Measurements from ENCODE around the gene MAP6.
"Not testable (repeated sequence)": the region's sequence is repeated elsewhere in the genome, so short reads cannot be mapped to it uniquely, and the experiment has no call there.

MAP6 gene

GRCh38 chr11:75588051-75588481, 80.8 kb downstream of the MAP6 start:
- DNase-seq = no peak

DNA sequence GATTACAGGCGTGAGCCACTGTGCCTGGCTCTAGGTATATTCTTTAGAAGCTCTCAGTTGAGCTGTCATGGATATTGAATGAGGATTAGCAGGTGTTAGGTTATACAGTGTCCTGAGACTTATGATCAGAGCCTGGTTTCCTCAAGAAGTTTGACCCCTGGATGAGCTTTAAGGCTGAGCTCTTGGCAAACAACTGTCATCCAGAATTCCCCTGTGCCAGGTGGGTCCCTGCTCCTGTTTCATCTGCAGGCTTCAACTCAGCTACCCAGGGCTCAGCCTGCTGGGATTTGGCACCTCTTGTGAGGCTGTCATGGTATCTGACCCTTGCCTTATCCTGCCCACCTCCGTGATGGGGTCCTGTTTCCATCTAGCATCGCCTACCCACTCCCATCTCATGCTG, 82.4 kb downstream of the MAP6 start:
- DNase-seq = no peak

DNA sequence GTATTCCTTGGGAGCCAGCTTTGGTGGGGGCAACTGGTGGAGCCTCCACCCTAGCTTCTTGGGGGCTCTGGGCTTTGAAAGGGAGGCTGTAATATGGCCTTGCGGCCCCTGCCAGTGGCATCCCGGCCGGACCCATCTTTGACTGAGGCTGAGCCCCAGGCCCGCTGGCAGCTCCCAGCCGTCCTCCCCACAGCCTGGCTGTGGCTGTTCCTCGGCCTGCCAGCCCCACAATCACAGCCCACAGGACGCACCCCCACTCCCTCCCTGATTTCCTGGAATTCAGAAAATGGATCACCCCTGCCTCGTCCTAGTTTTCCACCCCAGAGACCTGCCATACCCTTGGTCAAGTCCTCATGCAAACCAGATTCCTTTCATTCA, 83.6 kb downstream of the MAP6 start:
- DNase-seq = no peak

GRCh38 chr11:75584659-75585292, 84.1 kb downstream of the MAP6 start:
- not testable (repeated sequence) for DNase-seq

GRCh38 chr11:75583718-75584658, 84.8 kb downstream of the MAP6 start:
- DNase-seq = no peak

DNA sequence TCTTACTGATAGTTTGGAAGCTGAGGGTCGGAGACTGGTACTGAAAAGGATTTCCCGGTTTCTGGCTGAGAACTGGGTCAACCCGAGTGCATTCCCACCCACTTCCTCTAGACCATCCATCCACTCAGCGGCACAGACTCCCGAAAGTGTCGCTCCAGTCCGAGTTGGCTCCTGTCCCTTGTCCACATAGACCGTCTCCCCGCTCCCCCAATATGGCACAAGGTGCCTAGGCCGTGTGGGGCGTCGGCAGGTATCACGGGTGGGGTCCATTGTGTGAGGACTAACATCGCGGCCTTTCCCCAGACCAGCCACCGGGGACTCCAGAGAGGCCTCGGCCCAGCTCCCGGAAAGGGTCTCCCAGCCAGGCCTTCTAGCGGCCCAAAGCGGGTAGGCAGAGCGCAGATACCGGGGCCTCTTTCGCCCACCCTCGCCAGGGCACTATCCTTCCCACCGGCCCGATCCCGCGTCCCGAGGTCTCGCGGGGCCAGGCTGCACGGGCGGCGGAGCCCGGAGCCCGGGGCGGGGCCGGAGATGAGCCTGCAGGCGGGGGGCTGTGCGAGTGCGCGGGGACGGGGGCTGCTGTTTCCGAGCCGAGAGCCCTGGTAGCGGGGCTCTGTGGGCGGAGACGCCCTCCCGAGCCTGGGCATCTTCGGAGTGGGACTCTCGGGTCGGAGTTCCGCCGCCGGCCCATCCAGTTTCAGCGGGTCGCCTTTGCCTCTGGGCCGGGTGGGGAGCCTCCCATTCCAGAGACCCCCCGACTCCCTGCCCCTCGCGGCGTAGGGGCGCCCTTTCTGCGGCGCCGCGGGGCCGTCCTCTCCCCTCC, 85.7 kb downstream of the MAP6 start:
- DNase-seq = peak; percentile 28

DNA sequence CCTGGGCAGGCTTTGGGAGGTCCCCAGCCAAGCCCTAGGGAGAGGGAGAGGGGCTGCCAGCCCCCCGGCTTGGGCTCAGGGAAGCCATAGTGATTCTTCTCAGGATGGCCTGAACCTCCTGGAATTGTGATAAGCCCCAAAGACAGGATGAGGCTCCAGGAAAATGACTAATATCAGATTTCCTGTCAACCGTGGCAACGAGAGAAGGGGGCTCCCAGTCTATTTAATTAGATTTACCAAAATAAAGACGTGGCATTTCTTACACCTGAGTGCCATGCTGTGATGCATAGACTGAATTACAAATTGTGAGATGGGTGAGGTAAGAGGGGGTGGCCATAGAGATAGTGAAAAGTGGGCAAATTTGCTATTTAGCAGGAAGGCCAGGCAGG, 86.3 kb downstream of the MAP6 start:
- DNase-seq = no peak

- no peak for DNase-seq
Observed at GRCh38 chr11:75579841-75580240, 89.0 kb downstream of the MAP6 start.

DNA sequence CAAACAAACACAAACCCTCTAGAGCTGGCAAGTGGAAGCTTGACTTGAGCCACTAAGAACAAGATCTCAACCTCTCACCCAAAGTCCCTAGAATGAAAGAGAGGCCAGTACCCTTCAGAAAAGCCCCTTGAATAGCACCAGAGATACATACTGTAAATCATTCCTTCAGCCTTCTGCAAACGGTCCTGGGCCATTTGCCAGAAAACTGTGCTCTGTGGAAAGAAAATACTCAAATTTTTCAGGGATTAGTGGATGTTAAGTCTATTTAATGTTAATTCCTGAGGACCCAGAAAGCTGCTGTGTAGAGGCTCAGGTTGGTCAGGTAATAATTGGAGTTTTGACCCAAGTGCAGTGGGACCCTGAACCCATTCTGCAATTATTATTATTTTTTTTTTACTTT, 89.9 kb downstream of the MAP6 start:
- no peak for DNase-seq

DNA sequence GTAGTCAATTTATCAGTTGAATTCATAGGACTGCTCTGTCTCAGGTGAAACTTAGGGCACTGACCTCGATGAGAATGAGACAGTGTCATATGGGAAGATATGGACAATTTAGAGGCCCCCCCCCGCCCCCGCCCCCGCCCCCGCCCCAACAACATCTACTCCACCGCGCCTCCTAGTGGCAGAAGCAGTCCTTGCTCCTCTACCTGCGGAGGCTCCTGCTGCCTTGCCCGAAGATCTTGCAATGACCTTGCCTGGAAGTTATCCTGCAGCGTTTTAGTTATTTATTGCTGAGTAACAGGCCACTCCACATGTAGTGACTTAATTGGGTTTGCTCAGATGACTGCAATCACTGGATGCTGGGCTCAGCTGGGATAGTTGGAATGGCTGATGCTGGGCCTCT, 91.6 kb downstream of the MAP6 start:
- DNase-seq = peak; percentile 67

DNA sequence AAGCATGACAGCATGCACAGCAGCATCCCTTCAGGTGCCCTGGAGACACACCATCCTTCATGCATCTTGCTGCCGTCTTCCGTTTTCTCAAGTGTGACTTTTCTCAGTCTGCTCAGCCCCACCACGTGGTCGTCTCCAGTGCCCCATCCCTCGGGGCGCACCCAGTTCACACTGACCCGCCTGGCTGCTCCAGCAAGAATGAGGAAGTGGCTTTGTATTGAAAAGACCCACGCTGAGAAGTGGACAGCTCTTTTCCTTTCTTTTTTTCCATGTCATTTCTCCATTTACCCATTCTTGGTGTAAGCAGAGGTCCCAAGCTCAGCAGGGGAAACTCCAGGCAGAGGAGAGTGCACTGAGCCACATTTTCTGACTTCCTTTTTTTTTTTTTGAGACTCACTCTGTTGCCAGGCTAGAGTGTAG, 92.3 kb downstream of the MAP6 start:
- no peak for DNase-seq

DNA sequence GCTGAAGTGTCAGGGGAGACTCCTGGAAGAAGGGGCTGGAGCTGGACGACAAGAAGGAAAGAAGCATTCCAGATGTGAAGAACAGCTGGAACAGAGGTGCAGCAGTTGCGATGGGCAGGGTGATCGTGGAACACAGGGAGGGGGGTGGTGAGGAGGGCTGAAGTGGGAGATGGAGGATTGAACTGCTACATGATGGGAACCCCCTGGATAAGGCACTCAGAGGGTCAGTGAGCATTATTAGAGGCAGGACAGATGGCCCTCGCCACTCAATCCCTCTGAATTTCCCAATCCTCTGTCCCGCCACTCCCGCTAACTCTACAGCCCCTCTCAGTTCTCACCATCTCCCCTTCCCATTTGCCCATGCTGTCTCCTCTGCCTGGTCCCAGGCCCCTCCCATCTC, 92.8 kb downstream of the MAP6 start:
- DNase-seq = no peak

DNA sequence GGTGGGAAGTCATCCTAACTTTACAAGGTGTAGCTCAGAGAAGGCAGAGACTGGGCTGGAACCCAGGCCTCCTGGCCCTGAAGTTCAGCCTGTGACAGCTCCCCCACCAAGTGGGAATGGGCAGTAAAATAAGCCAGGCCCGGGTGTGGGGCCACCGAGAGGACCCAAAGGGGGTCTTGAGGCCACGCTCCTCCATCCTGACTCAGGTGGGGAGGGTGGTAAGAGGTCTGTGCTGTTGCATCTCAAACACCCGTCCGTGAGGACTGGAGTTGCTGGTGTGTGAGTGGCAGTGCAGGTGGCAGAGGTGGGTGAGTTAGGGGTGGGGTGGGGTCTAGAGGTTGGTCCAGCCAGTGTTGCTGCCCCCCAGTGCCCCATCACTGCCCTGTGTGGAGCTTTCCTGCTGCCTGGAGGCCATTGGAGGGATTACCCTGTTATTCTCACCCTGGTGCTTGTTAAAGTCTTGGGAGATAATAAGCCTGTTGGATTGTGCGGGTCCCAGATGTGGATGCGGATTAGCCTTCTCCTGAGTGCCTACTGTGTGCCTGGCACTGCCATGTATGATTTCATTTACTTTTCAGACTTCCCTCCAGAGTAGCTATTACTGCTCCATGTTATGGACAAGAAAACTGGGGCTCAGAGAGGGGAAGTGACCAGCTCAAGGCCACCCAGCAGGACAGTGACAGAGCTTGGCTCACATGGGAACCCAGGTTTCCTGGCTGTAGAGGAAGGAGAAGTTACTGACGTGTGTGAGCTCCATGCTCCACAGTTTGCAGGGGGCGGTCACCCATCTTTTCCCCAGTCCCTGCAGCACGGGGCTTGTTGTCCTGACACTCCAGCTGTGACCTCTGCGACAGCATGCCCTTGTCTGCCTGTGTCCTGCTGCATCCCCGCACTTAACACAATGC, 93.9 kb downstream of the MAP6 start:
- DNase-seq = no peak

- no peak for DNase-seq
Observed at GRCh38 chr11:75572744-75573143, 96.1 kb downstream of the MAP6 start.

- DNase-seq = no peak
Observed at GRCh38 chr11:75571625-75572024, 97.2 kb downstream of the MAP6 start.

- no peak for DNase-seq
Observed at GRCh38 chr11:75570559-75571139, 98.2 kb downstream of the MAP6 start.

GRCh38 chr11:75568616-75569219, 100.1 kb downstream of the MAP6 start:
- no peak for DNase-seq

DNA sequence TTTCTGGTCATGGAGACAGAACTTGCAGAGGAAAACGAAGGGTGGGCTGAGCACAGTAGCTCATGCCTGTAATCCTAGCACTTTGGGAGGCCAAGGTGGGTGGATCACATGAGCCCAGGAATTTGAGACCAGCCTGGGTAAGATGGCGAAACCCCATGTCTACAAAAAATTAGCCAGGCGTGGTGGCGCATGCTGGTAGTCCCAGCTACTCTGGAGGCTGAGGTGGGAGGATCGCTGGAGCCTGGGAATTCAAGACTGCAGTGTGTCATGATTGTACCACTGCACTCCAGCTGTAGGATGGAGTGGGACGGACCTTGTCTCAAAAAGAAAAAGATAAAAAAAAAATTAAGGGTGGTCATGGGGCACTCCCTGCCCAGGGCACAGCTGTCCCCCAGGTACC, 100.9 kb downstream of the MAP6 start:
- DNase-seq = no peak

DNA sequence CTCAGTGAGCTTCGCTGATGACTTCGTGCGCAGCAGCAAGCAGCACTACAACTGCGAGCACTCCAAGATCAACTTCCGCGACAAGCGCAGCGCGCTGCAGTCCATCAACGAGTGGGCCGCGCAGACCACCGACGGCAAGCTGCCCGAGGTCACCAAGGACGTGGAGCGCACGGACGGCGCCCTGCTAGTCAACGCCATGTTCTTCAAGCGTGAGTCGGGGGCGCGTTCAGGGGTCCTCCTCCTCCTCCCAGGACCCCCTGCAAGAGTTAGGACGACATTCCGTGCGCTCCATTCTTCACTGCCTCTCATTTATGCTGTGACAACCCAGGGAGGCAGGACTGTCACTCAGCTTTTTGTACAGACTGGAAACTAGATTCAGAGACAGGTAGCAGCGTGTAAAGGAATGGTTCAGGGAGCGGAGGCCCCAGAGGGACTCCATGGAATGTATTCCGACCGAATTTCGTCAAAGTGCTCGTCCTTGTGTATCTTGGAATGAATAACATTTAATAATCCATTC, 102.0 kb downstream of the MAP6 start:
- no peak for DNase-seq

GRCh38 chr11:75565916-75566762, 102.7 kb downstream of the MAP6 start:
- no peak for DNase-seq
